Posterior vena cava (tissue), 2 donors: Measurements from ENCODE around the gene SCYGR4. TPM values are rescaled to one million over a fixed set of nuclear protein-coding genes. Genes with fewer than 3 reads are reported as not detected.

Source experiments
- DNase-seq: peaks from one replicate; pipeline ENCODE4 v3.0.0-alpha.2; 2020; ENCODE audit warnings: low spot score
- intact Hi-C, 2 donors: fragments of 100-400 bp; cut with DNase I; formaldehyde crosslinking; loops; one replicate each; pipeline versions ENCODE4 v1.14.1 to v1.14.2; 2022 to 2023
- total RNA-seq, 2 donors: library from RNA; stranded (reverse); fragmentation: NEBNext Ultra II Directional; extraction: Animal tissue kit (Norgen Biotek cat#: 25700); gene quantifications; one replicate each; pipeline ENCODE4 v1.2.1, GENCODE V29; 2021
- donor health status: DM: yes; HTN: yes; CAD: no.
- donor health status: DM: yes; HTN: yes; CAD: no.

SCYGR4 gene
- total RNA-seq, 2 donors from 2014 or later = not detected

GRCh38 chr2:227612546-227613271 is 4.6 kb upstream of the SCYGR4 start:
- no peak for DNase-seq
- intact Hi-C loops = no loop called here

- no peak for DNase-seq
Observed at GRCh38 chr2:227613272-227613660, 4.0 kb upstream of the SCYGR4 start.

GRCh38 chr2:227614246-227614645 is 3.1 kb upstream of the SCYGR4 start:
- intact Hi-C loops = no loop called here
- no peak for DNase-seq

More at GRCh38 chr2:227613272-227613660, 4.0 kb upstream of the SCYGR4 start:
- intact Hi-C loops = no loop called here

GRCh38 chr2:227614740-227615139 is 2.6 kb upstream of the SCYGR4 start, which contains the start of gene SCYGR3:
TSS of gene SCYGR3 (minus strand) at chr2:227614840. CDS start at chr2:227614840, 0 bp downstream.
- DNase-seq = no peak
- intact Hi-C loops = loop anchor here in 1 of 2 donors (5.0 kb wide), 1 partner anchor 117 kb away; no protein-coding TSS in a partner anchor

GRCh38 chr2:227615181-227615580 is 2.1 kb upstream of the SCYGR4 start:
- no peak for DNase-seq
- intact Hi-C loops = loop anchor here in 1 of 2 donors (5.0 kb wide), 1 partner anchor 118 kb away; no protein-coding TSS in a partner anchor

GRCh38 chr2:227615906-227616305 is 1.4 kb upstream of the SCYGR4 start:
- no peak for DNase-seq

GRCh38 chr2:227616631-227617030 is 667 bp upstream of the SCYGR4 start:
- intact Hi-C loops = loop anchor here in 1 of 2 donors (5.0 kb wide), 1 partner anchor 119 kb away; no protein-coding TSS in a partner anchor
- no peak for DNase-seq

More at GRCh38 chr2:227615906-227616305, 1.4 kb upstream of the SCYGR4 start:
- intact Hi-C loops = loop anchor here in 1 of 2 donors (5.0 kb wide), 1 partner anchor 119 kb away; no protein-coding TSS in a partner anchor

GRCh38 chr2:227623226-227623625 is 5.9 kb downstream of the SCYGR4 start:
- intact Hi-C loops = no loop called here
- no peak for DNase-seq

- no peak for DNase-seq
- intact Hi-C loops = no loop called here
Observed at GRCh38 chr2:227625420-227625819, 8.1 kb downstream of the SCYGR4 start.

GRCh38 chr2:227626580-227627151 is 9.4 kb downstream of the SCYGR4 start:
- intact Hi-C loops = no loop called here
- DNase-seq = no peak

- DNase-seq = no peak
- intact Hi-C loops = no loop called here
Observed at GRCh38 chr2:227627769-227628168, 10.5 kb downstream of the SCYGR4 start.

GRCh38 chr2:227629435-227629834 is 12.1 kb downstream of the SCYGR4 start:
- intact Hi-C loops = no loop called here
- DNase-seq = no peak

GRCh38 chr2:227630322-227630721 is 13.0 kb downstream of the SCYGR4 start:
- intact Hi-C loops = no loop called here

GRCh38 chr2:227632827-227633226 is 15.5 kb downstream of the SCYGR4 start:
- intact Hi-C loops = no loop called here
- no peak for DNase-seq

More at GRCh38 chr2:227630322-227630721, 13.0 kb downstream of the SCYGR4 start:
- no peak for DNase-seq

- intact Hi-C loops = no loop called here
- DNase-seq = no peak
Observed at GRCh38 chr2:227634201-227634600, 16.9 kb downstream of the SCYGR4 start.

GRCh38 chr2:227642656-227643055 is 25.4 kb downstream of the SCYGR4 start:
- intact Hi-C loops = no loop called here
- DNase-seq = no peak

GRCh38 chr2:227643990-227644551 is 26.8 kb downstream of the SCYGR4 start:
- intact Hi-C loops = no loop called here
- DNase-seq = no peak

GRCh38 chr2:227653419-227653818 is 36.1 kb downstream of the SCYGR4 start:
- intact Hi-C loops = loop anchor here in 1 of 2 donors (10.0 kb wide), 1 partner anchor 249 kb away; no protein-coding TSS in a partner anchor
- DNase-seq = no peak

GRCh38 chr2:227654426-227654825 is 37.1 kb downstream of the SCYGR4 start:
- intact Hi-C loops = loop anchor here in 1 of 2 donors (10.0 kb wide), 1 partner anchor 250 kb away; no protein-coding TSS in a partner anchor

GRCh38 chr2:227655454-227655853 is 38.2 kb downstream of the SCYGR4 start:
- DNase-seq = no peak
- intact Hi-C loops = loop anchor here in 1 of 2 donors (10.0 kb wide), 1 partner anchor 251 kb away; no protein-coding TSS in a partner anchor

More at GRCh38 chr2:227654426-227654825, 37.1 kb downstream of the SCYGR4 start:
- no peak for DNase-seq
